Skin of body (tissue), 3 donors: ENCODE measurements around the gene CASS4. TPM values are rescaled to one million over a fixed set of nuclear protein-coding genes. Genes with fewer than 3 reads are reported as not detected.

Experiments used
- DNase-seq: peaks from one replicate; lab custom pipeline; 2025; lab: John Stamatoyannopoulos, UW
- small RNA-seq: library from RNA; depleted of rRNA; stranded (forward); fragments of <200 nt; gene quantifications from one replicate; pipeline ENCODE3, GENCODE V24; 2014; ENCODE audit warnings: low replicate concordance
- total RNA-seq: library from RNA; depleted of rRNA; stranded (reverse); fragments of >200 nt; gene quantifications from one replicate; pipeline ENCODE4 v1.2.3, GENCODE V29; 2014

CASS4 gene
- total RNA-seq, 1 donor from 2014 or later: 0.89 TPM

GRCh38 chr20:56504373-56505005 is 92.4 kb downstream of the CASS4 start:
- no peak for DNase-seq

- DNase-seq: no peak
These were observed 94.0 kb downstream of the CASS4 start for GRCh38 chr20:56506103-56506502.

Small RNA genes lying within 50 kb of the gene (small RNA-seq; reads per million reads assigned to genes)
- gene RPL39P: not detected

Other genes starting within 250 kb of the CASS4 start
- not detected for gene MC3R, start 163.5 kb upstream of the CASS4 start, total RNA-seq
- 39.7 TPM for gene FAM210B, start 53.3 kb upstream of the CASS4 start, total RNA-seq
- 8.3 TPM for gene AURKA, start 20.0 kb upstream of the CASS4 start, total RNA-seq
- 23.0 TPM for gene CSTF1, start 19.6 kb upstream of the CASS4 start, total RNA-seq
- gene RTF2, start 56.4 kb downstream of the CASS4 start, total RNA-seq: 44.7 TPM
- gene FAM209A, start 112.5 kb downstream of the CASS4 start, total RNA-seq: not detected
- not detected for gene FAM209B, start 121.0 kb downstream of the CASS4 start, total RNA-seq
- gene TFAP2C, start 217.0 kb downstream of the CASS4 start, total RNA-seq: 22.8 TPM